ENCODE data around the gene TEK.

Gene TEK

DNA sequence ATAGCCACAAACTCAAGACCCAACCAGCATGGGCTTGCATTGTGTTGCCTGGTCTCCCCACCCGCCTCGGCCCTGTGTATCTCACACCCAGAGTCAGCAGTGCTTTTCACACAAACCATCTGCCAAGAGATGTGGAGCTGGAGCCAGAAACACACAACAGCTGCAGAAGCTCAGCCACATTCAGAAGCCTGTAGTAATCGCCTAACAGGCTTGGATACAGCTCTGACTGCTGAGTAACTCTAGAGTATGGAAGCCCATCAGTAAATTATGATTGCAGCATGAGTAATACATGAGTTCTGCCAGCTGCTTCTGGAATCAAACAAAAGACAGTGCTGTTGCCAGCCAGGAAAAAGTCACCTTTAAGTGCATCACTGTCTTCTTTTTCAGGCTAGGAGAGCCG lies 16.0 kb downstream of the TEK start:
- DNase-seq: no peak

DNA sequence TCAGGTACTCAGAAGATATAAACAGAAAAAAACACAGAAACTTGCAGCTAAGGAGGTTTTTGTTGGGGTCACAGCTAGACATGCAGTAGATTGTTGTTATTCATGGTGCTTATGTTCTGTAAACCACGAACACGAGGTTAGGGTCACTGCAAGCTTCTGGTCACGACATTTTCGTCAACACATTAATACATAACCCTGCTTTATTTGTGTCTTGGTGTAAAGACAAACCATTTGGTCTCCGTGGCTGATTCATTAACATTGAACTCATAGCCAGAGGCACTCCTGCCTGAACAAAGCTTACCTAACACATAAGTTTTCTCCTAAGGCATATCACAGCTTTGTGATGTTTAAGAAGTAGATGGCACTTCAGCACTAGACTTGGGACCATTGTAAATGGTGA lies 16.9 kb downstream of the TEK start:
- no peak for DNase-seq

DNA sequence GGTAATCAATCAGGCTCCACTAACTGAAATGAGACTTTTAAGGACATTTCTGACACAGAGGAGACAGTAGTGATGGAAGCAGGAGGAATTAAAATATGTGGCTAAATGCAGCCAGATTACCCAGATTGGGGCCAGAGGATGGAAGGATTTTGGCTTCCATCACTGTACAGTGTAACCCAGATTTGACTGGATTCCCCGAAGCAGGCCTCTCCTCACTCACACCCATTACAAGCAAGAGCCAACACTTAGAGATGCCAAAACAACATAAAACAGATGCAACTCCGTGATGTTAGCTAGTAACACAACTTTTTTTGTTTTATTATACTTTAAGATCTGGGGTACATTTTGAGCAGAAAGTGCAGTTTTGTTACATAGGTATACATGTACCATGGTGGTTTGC lies 17.6 kb downstream of the TEK start:
- DNase-seq: no peak

DNA sequence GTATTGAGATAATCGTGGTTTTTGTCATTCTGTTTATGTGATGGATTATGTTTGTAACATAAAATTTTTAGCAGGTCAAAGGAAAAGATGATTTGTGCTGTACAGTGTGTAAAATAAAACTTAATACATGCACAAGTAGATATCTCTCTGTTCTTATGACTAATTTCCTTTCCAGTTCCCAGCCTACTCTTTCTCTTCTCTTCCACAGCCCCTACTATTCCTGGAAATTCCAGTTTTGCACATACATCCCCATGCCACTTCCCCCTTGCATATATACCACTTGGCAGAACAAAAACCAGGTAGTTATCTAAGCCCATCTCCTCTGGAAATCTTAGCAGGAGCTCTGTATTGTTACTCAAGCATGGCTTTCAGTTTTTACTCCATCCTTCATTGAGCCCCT lies 20.2 kb downstream of the TEK start:
- DNase-seq: no peak

DNA sequence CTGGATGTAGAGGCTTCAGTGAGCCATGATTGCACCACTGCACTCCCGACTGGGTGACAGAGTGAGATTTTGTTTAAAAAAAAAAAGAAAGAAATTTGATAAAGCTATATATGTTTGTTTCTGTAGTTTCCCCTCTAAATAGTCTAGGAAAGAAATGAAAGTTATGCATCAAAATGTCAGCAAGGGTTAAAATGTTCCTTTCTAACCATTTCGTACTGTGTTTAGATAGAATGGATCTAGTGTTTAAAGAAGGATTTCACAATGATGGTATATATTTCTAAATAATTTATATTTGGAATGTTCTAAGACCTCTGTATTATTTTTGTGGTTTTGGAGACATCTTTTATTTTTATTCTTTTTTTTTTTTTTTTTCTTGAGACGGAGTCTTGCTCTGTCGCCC lies 22.7 kb downstream of the TEK start:
- DNase-seq: no peak

DNA sequence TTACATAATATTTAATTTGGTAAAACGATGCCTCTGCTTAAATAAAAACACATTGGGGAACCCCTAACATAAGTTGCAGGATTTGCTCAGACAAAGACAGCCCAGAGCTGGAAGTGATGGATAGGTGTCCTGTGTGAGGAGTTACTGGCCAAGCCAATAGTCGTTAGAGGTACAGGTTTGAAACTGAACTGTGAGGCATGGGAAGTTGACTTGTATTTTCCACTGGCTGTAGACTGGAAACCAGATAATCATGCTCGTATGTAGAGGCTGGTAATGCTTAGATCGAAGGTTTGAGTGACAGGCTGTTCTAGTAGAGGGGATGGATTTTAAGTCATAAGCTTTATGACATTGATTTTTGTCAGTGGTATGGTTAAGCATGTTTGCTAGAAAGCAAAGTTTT lies 24.8 kb downstream of the TEK start:
- DNase-seq: no peak

DNA sequence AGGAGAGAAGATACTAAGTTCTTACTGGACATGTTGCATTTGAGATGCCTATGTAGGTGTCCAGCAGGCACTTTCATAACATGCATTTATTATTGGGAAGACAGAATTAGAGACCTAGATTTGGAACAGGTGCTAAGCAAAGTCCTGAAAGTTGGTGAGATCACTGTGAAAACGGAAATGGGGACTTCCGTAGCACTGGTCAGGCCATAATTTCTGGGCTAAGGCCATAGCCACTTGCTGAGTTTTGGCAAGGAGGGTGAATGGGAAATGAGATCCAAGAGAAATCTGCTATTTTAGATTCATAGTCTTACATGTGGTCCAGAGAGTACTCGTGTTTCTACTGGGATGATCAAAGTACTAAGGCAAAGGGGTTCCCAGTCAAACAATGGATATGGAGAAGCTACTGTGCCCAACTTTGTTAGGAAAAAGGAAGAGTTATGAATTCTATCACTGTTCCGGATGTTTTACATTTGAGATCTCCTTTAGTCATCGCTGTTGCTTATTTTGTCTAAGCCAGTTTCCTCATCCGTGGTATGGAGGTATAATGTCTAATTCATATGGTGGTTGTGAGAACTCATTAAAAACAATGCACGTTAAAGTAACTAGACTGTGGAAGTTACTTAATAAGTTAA lies 33.4 kb downstream of the TEK start:
- no peak for DNase-seq

DNA sequence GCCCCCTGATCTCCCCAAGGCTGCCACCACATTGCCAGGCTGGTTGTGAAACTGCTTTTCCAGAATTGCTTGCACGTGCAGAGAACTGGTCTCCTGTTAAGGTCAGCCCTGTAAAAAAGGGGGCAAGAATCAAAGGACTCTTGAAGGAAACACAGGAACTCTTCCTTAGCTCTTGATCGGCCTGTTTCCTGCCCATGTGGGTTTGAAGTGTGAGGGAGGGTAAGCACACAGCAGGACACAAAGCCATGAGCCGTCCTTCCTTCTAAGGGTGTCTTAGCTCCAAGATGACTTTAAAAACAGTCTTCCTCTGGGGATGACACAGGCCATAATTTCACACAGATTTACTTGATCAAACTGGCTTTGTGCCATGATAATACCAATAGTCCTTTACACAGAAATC lies 36.1 kb downstream of the TEK start:
- DNase-seq: no peak

DNA sequence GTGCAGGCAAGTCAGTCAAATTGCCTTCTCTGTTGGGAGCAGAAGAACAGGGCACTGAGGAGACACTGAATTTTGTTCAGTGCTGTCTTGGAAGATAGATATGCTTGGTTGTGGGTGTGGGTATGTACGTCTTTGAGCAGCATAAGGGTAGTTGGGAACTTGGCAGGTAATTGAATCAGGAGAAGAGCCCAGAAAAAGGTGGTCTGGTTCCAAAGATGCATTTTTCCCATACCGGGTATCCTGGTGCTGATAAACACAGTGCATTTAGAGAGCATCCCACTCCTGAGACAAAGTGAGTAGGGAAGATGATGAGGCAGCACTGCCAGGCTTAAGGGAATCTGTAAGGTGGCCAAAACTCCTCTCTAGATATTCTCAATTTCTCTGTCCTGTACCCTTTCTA lies 40.6 kb downstream of the TEK start:
- no peak for DNase-seq

DNA sequence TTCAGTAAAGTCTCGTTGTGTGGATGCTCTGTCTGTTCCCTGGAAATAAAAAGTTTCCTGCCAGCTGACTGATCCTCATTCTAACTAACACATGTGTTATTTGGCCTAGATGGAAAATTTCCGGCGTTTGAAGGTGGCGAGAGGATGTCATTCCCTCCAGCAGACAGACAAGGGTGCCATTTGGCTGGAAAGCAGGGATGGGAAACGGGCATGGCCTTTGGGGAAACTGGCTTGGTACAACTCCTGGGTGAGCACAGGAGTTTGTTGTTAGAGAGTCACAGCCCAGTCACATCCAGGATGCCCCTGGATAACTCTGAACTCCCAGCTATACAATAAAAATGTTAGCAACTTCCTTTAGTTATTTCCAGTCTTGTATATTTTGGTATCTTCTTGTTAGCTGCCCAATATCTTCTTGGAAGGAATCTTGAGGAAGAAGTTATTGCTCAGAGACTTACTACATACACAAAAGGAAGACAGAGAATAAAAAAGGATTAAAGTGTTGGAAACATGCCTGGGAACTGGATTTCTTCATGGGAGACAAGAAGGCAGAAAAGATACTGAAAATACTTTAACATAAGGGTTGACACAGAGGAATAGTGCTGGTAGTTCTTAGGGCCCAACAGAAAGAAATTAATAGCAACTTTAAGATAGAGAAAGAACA lies 41.9 kb downstream of the TEK start:
- no peak for DNase-seq

DNA sequence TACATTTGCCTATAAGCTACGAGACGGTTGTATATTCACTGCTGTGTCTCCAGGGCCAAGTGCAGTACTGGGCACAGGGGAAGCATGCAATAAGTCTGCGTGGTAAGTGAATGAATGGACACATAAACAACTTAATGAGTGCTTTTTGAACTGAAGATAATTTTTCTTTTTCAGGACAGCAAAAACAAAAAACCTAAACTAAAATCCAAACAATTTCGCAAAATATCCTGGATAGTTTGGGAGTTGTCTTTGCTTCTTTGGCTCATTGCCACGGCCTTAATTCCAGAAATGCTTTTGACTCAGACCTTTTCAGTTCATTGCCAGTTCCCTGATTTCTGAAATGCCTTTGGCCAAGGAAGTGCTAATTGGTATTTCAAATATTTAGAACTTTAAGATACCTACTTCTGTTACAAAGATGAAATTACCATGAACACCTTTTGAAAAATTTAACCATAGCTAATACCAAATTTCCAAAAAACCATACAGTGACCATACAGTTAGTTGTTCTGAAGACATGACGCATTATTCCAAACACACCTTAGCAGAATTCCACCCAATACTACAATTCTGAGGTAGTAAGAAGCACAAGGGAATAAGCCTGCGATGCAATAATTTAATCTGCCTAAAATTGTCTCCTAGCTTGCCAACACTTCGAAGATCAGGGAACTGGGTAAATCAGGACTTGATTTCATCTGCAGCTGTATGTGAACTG lies 42.8 kb downstream of the TEK start:
- no peak for DNase-seq

DNA sequence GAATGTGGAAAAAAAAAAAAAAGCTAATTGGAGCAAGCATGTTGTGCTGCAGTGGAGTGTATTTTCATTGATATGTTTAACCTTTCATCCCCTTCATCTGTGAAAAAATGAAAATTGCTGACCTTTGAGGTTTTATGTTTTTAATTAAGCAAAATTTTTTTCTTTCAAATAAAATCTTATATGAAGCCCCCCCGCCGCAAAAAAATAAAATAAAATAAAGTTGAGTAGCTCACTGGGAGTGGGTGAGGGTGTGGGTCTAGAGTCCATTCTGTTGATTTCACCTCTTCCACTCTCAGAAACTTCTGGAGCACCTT lies 43.3 kb downstream of the TEK start:
- no peak for DNase-seq

DNA sequence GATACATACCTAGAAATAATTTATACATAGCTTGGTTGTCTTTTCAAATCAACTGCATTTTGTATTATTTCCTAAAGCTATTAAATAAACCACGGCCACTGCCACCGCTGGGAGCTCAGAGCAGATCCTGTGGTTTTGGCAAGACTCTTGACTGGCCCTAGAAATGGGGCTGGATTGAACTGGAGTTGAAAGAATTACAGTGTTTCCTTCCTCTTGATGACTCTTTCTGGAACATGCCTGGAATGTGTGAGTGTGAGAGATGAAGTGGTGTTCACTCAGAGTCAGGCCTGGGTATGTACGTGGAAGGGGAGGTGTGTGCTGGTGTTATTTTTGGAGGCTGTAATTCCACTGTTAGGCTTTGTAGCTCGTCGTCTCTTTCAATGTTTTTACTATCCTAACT lies 45.9 kb downstream of the TEK start:
- DNase-seq: no peak

DNA sequence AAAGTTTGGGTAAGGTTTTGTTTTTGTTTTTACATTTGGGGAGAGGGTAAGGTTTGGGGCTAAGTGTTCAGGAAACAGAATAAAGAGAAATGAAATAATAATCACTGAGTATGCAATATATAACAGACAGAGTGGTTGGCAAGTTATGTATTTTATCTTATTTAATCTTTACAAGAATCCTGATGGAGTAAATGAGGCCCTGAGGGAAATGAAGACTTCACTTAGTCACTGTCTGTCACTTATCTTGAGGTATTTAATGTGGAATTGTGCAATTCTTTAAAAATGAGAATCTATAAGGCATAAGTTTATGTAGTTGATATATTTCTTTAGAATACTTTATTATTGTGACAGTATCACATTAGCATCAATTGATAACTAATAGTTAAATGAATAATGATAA lies 48.1 kb downstream of the TEK start:
- no peak for DNase-seq

DNA sequence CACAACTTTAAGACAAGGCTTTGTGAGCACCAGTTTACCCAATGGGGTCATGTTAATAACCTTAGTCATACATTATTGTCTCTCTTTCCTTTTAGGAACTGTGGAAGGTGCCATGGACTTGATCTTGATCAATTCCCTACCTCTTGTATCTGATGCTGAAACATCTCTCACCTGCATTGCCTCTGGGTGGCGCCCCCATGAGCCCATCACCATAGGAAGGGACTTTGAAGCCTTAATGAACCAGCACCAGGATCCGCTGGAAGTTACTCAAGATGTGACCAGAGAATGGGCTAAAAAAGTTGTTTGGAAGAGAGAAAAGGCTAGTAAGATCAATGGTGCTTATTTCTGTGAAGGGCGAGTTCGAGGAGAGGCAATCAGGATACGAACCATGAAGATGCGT lies 48.7 kb downstream of the TEK start:
- no peak for DNase-seq

DNA sequence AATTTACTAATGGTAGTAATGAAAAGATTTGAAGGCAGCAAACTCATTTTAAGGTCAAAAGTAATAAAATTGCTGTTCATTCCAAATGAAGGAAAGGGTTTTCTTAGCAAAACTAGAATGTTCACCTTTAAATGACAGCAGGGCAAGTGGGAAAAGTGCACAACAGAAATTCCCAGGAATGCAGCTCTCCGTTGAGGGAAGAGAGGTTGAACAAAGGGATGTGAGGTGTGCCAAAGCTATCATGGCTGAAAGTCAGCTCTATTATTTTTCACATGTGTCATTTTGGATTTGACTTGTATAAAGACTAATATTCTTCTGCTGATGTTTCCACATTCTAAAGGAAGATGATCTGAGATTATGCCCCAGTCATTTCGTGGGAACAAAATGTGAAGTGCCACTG lies 51.6 kb downstream of the TEK start:
- no peak for DNase-seq

DNA sequence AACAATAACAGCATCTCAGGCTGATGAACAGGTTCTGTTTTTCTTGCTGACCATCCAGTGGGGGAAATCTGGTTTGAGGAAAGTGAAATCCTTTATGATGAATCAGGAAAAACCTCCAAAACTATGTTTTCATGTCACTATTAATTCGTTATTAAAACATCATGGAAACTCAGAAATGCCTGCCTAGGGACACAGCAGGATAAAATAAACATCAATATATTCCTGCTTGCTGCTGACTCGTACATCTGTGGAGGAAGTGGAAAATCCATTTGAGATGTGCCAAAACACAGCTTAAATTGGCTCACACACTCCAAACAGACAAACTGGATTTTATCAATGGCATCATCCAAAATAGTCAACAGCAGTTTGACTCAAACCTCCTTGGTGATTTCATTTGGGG lies 53.0 kb downstream of the TEK start:
- no peak for DNase-seq

DNA sequence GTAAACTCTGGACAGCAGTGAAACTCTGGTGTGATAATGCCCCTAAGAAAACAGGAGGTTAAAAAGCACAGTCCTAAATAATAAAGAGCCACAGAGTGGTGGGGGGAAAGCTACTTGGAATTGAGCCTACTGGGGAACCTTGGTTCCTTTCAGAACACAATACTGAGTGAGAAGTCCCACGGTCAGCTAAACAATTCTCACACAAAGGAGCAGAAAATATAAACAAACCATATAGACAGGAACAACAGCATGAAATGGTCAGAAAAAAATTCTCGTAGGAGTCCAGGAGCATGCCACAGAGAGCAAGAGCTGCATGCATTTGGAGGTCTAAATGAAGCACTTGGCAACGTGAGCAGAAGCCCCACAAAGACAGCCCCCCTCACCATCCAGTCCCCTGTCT lies 56.0 kb downstream of the TEK start:
- no peak for DNase-seq

DNA sequence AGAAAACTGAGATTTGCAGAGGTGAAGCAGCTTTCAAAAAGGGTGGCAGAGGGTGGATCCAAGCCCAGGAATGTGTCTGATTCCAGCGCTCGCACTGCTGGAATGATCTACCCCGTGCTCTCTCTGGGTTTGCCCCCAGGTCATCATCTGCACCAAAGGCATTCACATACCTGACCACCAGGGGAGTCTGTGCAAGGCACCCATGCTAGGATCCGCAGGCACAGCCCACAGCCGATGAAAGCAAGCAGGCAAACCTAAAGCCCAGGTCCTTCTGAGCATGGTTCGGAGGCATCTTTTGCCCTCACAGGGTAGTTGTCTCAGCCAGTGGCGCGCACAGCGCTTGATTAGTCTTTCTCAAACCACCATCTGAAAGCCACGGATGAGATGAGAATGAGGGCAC lies 56.6 kb downstream of the TEK start:
- DNase-seq: no peak

DNA sequence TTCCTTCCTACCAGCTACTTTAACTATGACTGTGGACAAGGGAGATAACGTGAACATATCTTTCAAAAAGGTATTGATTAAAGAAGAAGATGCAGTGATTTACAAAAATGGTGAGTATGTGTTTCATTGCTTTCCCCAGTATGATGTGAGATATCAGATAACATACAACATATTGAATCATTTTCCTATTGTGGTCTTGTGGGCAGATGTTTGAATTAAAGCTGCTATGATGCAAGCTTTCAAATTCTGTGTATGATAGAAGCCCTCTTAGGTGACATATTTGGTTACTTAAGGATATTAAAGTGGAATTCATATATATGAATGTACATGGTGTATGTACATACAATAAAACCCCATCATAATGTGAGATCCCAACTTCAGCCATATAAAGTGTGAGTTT lies 59.5 kb downstream of the TEK start:
- DNase-seq: no peak

DNA sequence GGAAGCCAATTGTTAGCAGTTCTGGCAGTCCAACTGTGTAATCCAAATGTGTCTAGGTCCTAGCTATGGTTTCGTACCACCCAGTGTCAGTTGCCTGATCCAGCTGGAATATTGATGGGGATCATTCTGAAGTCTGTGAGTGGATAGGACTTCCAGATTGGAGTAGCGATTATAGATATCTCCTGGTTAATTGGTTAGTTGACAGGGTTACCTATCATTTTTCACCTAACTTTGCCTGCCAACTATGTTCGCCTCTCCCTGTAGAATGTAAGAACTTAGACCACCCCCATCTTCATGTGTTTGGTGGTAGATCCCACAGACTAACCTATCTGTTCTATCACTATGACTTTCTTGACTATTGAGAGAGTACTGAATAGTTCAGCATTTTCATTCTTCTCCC lies 59.9 kb downstream of the TEK start:
- no peak for DNase-seq

DNA sequence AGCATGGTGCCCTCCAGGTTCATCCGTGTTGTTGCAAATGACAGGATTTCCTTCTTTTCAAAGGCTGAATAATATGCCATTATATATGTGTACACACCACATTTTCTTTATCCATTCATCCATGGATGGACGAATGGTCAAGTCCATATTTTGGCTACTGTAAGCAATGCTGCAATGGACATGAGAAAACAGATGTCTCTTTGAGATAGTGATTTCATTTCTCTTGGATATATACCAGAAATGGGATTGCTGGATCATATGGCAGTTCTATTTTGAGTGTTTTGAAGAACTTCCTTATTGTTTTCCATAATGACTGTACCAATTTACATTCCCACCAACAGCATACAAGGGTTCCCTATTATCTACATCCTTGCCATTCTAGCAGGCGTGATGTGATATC lies 67.9 kb downstream of the TEK start:
- DNase-seq: no peak

DNA sequence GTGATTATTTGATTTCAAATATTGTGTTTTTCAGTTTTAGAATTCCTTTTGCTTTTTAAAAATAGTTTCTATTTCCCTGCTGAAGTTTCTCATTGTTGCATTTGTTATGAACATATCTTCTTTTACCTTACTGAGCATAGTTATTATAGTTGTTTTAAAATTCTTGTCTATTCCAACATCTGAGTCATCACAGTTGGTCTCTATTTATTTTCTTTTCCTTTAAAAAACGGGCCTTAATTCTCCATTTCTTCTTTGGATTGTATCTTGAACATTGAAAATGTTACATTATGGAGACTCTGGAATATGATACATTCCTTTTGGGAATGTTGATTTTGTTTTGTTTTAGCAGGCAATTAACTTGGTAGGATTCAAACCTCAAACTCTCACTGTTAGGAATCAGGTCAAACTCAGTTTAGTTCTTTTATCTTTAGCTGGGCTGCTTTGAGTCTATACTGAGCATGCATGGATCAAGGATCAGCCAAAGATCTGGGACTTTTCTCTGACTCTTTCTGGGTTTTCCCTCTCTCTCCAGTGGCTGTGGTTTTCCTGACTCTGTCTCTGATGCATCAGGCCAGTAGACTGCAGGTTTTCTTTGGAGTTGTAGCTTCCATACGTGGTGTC lies 70.3 kb downstream of the TEK start:
- DNase-seq: no peak

DNA sequence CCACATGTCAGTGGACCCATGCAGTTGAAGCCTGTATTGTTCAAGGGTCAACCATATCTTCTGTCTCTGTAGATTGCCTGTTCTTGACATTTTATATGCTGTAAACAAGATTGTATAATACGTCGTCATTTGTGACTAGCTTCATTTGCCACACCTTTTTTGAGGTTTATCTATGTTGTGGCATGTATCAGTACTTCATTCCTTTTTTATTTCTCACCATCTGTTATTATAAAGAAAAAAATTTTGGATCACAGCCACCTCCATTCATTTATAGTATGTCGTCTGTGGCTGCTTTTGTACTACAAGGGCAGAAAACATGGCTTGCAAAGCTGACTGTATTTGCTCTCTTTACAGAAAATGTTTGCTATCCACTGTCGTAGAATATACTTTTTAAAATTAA lies 72.4 kb downstream of the TEK start:
- no peak for DNase-seq

DNA sequence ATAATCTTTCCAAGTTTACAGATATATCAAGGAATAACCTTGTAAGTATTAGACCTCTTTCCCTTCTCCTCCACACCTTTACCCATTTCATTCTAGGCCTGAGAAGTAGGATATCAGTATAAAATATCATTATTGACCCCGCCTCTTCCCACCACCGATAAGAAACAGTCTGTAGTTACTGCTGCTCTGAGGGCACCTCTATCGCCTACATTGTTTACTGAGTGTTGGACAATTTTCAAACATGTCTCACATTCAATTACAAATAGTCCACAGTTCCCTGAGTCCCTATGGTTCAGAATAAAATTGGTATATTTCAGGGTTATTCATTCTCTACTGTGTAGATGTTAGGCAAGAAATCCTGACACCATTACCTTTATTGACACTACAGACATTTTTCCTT lies 73.4 kb downstream of the TEK start:
- no peak for DNase-seq

Measured in activated naive CD4-positive, alpha-beta T cell treated with Interleukin-2 at 50 U/mL for 16 hours (primary cell).